ENCODE measurements around the gene ZXDC.

DNA sequence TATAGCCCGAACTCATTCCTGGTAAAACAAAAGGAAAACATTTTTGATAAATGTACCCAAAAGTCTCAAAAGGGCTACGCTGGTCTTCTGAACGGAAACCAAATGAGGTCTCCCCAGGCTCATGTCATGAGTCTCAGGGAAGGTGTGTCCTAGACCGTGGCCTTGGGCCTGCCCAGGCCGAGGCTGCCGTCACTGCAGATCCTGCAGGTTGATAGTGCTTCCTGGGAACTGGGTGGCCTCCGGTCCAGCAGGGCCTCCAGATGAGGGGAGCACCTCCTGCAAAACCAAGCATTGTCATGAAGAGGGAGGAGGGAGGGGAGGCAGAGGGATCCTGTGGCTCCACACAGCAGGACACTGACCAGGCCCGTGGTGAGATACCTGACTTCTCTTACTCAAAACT, 37.5 kb downstream of the ZXDC start:
- TF ChIP-seq ZNF274 (IDR thresholded peaks at IDR 0.05; ENCODE audit: low read depth, low read length) (no peak), YY1 (IDR thresholded peaks at IDR 0.05; ENCODE audit: insufficient read depth, insufficient read length) (no peak), SUZ12 (IDR thresholded peaks at IDR 0.05; ENCODE audit: extremely low read depth, insufficient read depth, insufficient read length) (no peak)
